Middle frontal gyrus (tissue), 1 donor: ENCODE results near the gene MYLK.

ENCODE experiments used
- DNase-seq: peaks from one replicate; pipeline ENCODE4 v3.0.0-alpha.2; 2015; ENCODE audit warnings: low spot score; ENCODE audit errors: extremely low spot score

Gene MYLK

DNA sequence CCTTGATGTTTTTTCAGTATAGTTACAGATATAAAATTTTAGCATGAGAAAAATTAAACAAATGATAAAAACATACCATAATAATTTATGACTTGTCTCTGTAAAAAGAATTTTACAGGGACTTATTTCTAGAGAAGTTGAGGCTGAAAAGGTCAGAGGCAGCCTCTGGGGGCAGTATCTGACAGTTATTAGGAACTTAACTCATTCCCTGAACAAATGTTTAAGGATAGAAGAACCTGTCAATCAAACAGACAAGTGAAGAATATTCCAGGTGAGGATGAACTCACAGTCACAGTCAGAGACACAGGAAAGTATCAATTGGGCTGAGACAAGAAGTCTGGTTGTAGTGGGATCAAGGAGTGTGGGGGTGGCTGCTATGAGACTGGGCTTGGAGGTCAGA, 7.3 kb downstream of the MYLK start:
- DNase-seq, result no peak

DNA sequence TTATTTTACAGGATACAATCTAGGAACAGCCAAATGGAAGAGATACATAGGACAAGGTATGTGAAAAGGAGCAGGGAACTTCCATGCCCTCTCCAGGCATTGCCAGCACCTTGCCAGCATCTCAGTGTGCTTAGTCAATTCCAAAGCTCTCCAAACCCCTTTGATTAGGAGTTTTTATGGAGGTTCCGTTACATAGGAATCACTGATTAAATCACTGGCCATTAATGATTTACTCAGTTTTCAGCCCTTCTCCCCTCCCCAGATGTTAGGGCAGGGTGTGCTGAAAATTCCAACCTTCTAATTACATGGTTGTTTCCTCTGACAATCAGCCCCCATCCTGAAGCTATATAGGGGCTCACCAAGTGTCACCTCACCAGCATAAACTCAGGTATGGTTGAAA, 11.5 kb downstream of the MYLK start:
- DNase-seq, result no peak

DNA sequence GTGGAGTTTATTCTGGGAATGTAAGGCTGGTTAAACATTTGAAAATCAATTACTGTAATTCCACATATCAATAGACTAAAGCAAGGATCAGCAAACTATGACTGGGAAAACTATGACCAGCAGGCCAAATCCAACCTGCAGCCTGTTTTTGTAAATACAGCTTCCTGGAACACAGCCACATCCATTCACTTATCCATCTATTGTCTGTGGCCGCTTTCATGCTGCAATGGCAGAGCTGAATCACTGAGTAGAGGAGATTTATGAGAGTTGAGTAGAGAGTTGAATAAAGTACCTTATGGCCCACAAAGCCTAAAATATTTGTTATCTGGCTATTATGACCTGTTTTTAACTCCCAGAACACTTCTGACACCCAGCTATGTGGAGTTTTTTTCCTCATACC, 12.2 kb downstream of the MYLK start:
- DNase-seq, result no peak

GRCh38 chr3:123870033-123870432, 14.1 kb downstream of the MYLK start:
- no peak for DNase-seq

- DNase-seq, result no peak
Observed at GRCh38 chr3:123869165-123869564, 15.0 kb downstream of the MYLK start.

DNA sequence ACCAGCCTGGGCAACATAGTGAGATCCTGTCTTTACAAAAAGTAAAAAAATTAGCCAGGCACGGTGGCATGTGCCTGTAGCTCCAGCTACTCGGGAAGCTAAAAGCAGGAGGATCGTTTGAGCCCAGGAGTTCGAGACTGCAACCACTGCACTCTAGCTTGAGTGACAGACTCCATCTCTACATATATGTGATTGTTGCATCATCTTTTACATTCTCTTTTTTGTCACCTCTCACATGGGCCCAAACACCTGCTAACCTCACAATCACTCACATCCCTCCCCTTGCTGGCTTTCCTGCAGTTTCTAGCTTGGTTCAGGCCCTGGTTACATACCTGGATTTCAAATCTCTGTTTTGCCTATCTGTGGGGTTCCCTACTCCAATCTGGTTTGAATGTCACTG, 19.4 kb downstream of the MYLK start:
- no peak for DNase-seq

- DNase-seq, result no peak
Observed at GRCh38 chr3:123862152-123862551, 22.0 kb downstream of the MYLK start.

- DNase-seq, result no peak
Observed at GRCh38 chr3:123861081-123861836, 22.9 kb downstream of the MYLK start.

GRCh38 chr3:123859177-123859576, 25.0 kb downstream of the MYLK start:
- DNase-seq, result no peak

DNA sequence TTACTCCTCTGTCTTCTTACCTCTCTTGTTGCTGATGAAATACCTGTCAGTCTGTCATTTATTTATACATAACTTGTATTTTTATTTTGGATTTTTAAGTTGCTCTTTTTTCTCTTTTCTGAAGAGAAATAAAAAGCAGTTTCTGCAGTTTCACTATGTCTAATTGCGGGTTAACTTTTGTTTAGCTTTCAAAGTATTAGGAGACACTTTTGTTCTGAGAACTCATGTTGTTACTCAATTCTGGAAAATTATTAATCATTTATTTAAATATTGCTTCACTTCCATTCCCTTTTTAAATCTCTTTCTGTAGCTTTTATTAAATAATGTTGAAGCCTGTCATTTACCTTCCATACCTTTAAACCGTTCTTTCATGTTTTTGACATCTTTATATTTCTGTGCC, 29.2 kb downstream of the MYLK start:
- no peak for DNase-seq

DNA sequence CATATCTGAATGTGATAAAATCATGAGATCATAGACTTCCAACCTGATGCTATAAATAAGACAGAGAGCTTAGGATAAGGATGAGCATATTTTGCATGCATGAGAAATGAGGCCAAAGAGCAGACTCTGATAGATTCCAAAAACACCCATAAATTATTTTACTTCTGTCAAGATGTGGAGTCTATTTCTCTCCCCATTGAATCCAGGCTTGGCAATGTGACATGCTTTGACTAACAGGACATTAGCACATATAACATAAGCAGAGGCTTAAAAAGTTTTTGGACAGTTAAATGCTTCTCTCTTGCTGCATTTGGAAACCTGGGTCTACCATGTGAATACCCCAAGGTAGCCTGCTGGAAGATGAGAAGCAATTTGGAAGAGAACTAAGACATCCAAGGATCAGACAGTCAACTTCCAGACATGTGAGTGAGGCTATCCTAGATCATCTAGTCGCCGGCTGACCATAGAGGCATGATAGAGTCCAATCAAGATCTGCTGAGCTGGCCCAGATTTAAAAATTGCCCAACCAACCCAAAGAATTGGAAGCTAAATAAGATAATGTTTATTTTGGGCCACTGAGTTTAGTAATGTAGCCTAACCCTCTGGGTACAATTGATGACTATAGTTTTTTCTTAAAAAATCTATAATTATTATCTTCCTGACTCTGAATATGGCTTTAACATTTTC, 30.3 kb downstream of the MYLK start:
- no peak for DNase-seq

DNA sequence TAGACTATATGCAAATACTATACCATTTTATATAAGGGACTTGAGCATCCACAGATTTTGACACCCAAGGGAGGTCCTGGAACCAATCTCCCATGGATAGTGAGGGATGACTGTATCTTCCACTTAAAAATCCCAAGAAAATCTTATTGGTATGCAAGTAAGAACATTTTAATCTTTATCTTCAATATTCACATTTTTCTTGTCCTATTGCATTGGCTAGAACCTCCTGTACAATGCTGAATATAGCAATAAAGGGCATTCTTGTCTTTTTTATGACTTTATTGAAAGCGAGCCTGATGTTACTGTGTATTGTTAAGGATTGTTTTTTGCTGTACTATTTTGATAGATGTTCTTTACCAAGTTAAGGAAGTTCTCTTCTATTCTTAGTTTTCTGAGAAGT, 36.9 kb downstream of the MYLK start:
- no peak for DNase-seq

DNA sequence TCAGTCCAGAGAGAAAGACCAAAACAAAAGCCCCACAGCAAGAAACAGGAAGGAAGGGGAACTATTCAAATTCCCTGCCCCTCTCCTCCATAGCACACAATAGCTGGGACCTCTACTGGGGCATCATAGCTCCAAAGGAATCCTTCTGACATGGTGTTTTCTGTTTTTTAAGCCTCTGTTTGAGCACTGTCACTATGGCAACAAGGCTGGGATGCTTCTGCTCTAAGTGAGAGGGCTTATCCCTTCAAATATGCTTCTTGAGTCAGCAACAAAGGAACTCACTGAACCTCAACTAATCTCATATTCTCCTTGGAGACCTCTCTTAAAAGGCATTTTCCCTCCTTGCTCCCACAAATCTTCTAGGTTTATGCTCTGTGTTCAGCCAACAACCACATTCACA, 40.5 kb downstream of the MYLK start:
- no peak for DNase-seq

- DNase-seq, result no peak
Observed at GRCh38 chr3:123842711-123843110, 41.4 kb downstream of the MYLK start.

- no peak for DNase-seq
Observed at GRCh38 chr3:123841476-123842238, 42.5 kb downstream of the MYLK start.

GRCh38 chr3:123840961-123841360, 43.2 kb downstream of the MYLK start:
- DNase-seq, result no peak

DNA sequence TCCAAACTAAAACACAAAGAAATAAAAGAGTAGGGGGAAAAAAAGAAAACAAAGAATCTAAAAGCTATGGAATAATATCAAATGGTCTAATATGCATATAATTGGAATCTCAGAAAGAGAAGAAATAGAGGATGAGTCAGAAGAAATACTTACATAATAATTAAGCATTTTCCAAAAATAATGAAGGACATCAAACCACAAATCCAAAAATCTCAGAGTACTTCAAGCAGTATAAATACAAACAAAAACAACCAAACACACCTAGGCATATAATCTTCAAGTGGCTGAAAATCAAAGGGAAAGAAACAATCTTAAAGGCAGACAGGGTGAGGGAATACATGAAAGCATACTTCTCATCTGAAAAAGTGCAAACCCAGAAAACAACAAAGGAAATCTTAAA, 46.3 kb downstream of the MYLK start:
- no peak for DNase-seq

DNA sequence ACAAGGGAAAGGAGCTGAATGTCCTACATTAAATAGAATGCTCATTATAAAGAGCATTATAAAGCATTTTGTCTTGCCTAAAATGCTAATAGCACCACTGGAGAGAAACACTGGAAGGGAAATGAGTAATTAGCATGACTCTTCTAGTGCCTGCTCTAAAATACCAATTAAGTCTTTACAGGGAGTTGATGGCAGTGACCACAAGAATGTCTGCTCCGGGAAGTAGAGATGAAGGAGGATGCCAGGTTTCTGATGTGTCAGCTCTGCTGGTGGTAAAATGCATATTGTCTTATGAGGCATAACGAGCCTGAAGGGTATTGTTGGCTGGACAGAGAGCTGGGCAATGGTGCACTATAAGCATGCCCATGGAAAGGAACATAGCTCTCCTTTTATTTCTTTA, 49.5 kb downstream of the MYLK start:
- no peak for DNase-seq

- DNase-seq, result no peak
Observed at GRCh38 chr3:123833398-123833785, 50.7 kb downstream of the MYLK start.

DNA sequence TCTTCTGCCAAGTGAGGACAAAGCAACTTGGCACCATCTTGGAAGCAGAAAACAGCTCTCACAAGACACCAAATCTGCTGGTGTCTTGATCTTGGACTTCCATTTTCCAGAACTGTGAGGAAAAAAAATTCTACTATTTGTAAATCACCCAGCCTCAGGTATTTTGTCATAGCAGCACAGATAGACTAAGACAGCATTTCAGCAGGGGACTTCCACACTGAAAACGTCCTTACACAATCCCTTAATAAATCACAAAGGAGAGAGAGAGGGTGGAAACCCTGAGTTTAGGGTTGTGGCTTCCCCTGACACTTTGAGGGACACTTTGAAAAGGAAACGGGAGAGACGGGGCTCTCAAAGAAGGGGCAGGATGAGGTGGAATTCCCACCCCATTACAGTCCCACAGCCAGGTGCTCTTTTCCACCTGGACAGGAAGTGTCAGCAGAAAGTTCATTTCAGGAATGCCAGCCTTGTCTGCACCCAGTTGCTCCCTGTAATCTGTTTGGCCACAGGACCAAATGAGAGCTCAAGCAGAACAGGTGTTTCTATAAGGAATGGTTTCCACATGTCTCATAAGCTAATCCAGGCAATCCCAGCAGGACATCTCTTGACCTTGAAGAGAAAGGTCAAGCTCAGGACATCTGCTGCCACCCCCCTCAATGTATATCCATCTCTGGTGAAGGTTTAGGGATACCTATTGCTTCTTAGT, 51.3 kb downstream of the MYLK start:
- DNase-seq, result no peak

GRCh38 chr3:123831420-123831819, 52.7 kb downstream of the MYLK start:
- no peak for DNase-seq

DNA sequence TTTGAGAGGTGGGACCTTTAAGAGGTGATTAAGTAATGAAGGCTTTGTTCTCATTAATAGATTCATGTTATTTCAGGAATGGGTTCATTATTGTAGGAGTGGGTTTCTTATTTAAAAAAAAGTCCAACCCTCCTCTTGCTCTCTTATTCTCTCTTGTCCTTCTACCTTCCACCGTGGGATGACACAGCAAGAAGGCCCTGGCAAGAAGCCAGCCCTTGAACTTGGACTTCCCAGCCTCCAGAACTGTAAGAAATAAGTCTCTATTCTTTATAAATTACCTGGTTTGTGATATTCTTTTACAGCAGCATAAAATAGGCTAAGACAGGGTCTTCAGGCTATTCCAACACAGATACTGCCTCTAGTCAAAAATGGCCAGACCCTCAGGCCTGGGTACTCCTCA, 62.2 kb downstream of the MYLK start:
- no peak for DNase-seq
